Fibroblast of lung (primary cell): ENCODE data around the gene SLC4A9. TPM values are rescaled to one million over a fixed set of nuclear protein-coding genes. Genes with fewer than 3 reads are reported as not detected.

ENCODE experiments used
- DNase-seq, 2 donors: peaks; one replicate each; pipeline versions ENCODE4 v3.0.0 to v3.0.0-alpha.2; 2010; ENCODE audit warnings: low read depth in 2 of 2
- H2AFZ ChIP-seq: 2 replicates; pipeline ENCODE4 v1.5.1; 2012; ENCODE audit warnings: low read length, control low read depth, inconsistent platforms
- H3K27ac ChIP-seq: 2 replicates; pipeline ENCODE4 v1.5.1; 2011; ENCODE audit warnings: low read length, control low read depth; ENCODE audit not compliant: insufficient read depth
- H3K27me3 ChIP-seq: 2 replicates; pipeline ENCODE4 v1.5.1; 2011; ENCODE audit warnings: mild to moderate bottlenecking, low read length; ENCODE audit not compliant: control insufficient read depth, insufficient read depth
- H3K36me3 ChIP-seq: 2 replicates; pipeline ENCODE4 v1.5.1; 2011; ENCODE audit warnings: low read length; ENCODE audit not compliant: control insufficient read depth, insufficient read depth
- H3K4me1 ChIP-seq: 2 replicates; pipeline ENCODE4 v1.5.1; 2011; ENCODE audit warnings: low read length; ENCODE audit not compliant: control insufficient read depth, insufficient read depth; ENCODE audit errors: extremely low read depth
- H3K4me2 ChIP-seq: 2 replicates; pipeline ENCODE4 v1.5.1; 2011; ENCODE audit warnings: low read length, control low read depth; ENCODE audit not compliant: insufficient read depth; ENCODE audit errors: extremely low read depth
- H3K4me3 ChIP-seq, 4 experiments: fragments of 200-600 bp in 1 of 4; sonication (generic) in 1 of 4; replicated peaks in 1 of 4; 2 replicates each; pipeline ENCODE4 v1.5.1; 2011 to 2016; ENCODE audit warnings: low read length in 4 of 4, low read depth in 3 of 4, mild to moderate bottlenecking in 3 of 4, control low read depth in 2 of 4, inconsistent platforms in 1 of 4, mixed read lengths in 1 of 4; ENCODE audit not compliant: insufficient read depth in 1 of 4; ENCODE audit errors: control extremely low read depth in 1 of 4
- H3K79me2 ChIP-seq: 2 replicates; pipeline ENCODE4 v1.5.1; 2012; ENCODE audit warnings: mild to moderate bottlenecking, low read length, inconsistent platforms; ENCODE audit not compliant: control insufficient read depth, insufficient read depth
- H3K9ac ChIP-seq: 2 replicates; pipeline ENCODE4 v1.5.1; 2011; ENCODE audit warnings: mild to moderate bottlenecking, low read length, control low read depth; ENCODE audit not compliant: insufficient read depth
- H3K9me3 ChIP-seq: 2 replicates; pipeline ENCODE4 v1.5.1; 2012; ENCODE audit warnings: low read depth, low read length; ENCODE audit not compliant: control insufficient read depth, insufficient read depth
- H4K20me1 ChIP-seq: 2 replicates; pipeline ENCODE4 v1.5.1; 2011; ENCODE audit warnings: low read length; ENCODE audit not compliant: control insufficient read depth, insufficient read depth; ENCODE audit errors: extremely low read depth
- EZH2 ChIP-seq: IDR thresholded peaks from 2 replicates; pipeline ENCODE4 v1.5.1; 2012; ENCODE audit warnings: low read length, control low read depth, mild to moderate bottlenecking; ENCODE audit errors: missing control alignments
- polyA plus RNA-seq, 2 donors: library from polyadenylated mRNA; depleted of rRNA in 1 of 2; stranded (reverse) in 1 of 2; unstranded in 1 of 2; fragments of >200 nt; gene quantifications; 2 replicates each; pipeline ENCODE4 v1.2.1, GENCODE V29; 2011 to 2012; ENCODE audit warnings: missing spikeins in 1 of 2
- total RNA-seq: library from RNA; depleted of rRNA; stranded (reverse); fragments of >200 nt; gene quantifications from 2 replicates; pipeline ENCODE4 v1.2.1, GENCODE V29; 2014
- TF ChIP-seq, protein P1 (sequence below), 2 donors: IDR thresholded peaks in 1 of 2; conservative IDR thresholded peaks in 1 of 2; 1 replicate in 1 of 2; 2 replicates in 1 of 2; pipeline ENCODE4 v1.5.1; 2011 to 2012; ENCODE audit warnings: low read length in 2 of 2, control low read depth in 1 of 2, inconsistent platforms in 1 of 2, low read depth in 1 of 2, mild to moderate bottlenecking in 1 of 2

Gene SLC4A9
- total and polyA plus RNA-seq, 2 donors (not counting 1 experiment from before 2014, with no cell fraction given): not detected

- no peaks in the 10 kb centered on the region for H4K20me1 ChIP-seq
- no peak overlapping the region for H2AFZ ChIP-seq
- DNase-seq: peak in 1 of 2 donors; percentile 66
- no peak overlapping the region for H3K9ac ChIP-seq
- peaks cover 22% of the 10 kb centered on the region for H3K79me2 ChIP-seq
- peak overlapping the region; percentile 89 for H3K4me2 ChIP-seq
- peaks cover 20% of the 10 kb centered on the region for H3K4me1 ChIP-seq
- H3K36me3 ChIP-seq: peaks cover 3% of the 10 kb centered on the region
- TF ChIP-seq, protein P1, sequence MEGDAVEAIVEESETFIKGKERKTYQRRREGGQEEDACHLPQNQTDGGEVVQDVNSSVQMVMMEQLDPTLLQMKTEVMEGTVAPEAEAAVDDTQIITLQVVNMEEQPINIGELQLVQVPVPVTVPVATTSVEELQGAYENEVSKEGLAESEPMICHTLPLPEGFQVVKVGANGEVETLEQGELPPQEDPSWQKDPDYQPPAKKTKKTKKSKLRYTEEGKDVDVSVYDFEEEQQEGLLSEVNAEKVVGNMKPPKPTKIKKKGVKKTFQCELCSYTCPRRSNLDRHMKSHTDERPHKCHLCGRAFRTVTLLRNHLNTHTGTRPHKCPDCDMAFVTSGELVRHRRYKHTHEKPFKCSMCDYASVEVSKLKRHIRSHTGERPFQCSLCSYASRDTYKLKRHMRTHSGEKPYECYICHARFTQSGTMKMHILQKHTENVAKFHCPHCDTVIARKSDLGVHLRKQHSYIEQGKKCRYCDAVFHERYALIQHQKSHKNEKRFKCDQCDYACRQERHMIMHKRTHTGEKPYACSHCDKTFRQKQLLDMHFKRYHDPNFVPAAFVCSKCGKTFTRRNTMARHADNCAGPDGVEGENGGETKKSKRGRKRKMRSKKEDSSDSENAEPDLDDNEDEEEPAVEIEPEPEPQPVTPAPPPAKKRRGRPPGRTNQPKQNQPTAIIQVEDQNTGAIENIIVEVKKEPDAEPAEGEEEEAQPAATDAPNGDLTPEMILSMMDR (conservative IDR thresholded peaks at IDR 0.05 in 1 of 2, IDR thresholded peaks at IDR 0.05 in 1 of 2; ENCODE audit: low read depth in 1 of 2, low read length in 2 of 2): no peak
- TF ChIP-seq EZH2: no peak
- H3K27me3 ChIP-seq: no peaks in the 10 kb centered on the region
- peak overlapping the region in 3 of 4 experiments; percentile 69 to 86 (median 73) for H3K4me3 ChIP-seq
- H3K27ac ChIP-seq: no peak overlapping the region
- no peaks in the 10 kb centered on the region for H3K9me3 ChIP-seq
These were observed 15.1 kb upstream of the SLC4A9 start for GRCh38 chr5:140344683-140345423.

- peaks cover 22% of the 10 kb centered on the region for H3K79me2 ChIP-seq
- peak overlapping the region; percentile 59 to 86 (median 71) for H3K4me3 ChIP-seq
- peak overlapping the region; percentile 11 for H2AFZ ChIP-seq
- peak; percentile 58 to 69 for DNase-seq
- no peaks in the 10 kb centered on the region for H3K27me3 ChIP-seq
- peak overlapping the region; percentile 18 for H3K27ac ChIP-seq
- peaks cover 20% of the 10 kb centered on the region for H3K4me1 ChIP-seq
- H3K36me3 ChIP-seq: peaks cover 3% of the 10 kb centered on the region
- no peak for TF ChIP-seq EZH2
- TF ChIP-seq, protein P1 (conservative IDR thresholded peaks at IDR 0.05 in 1 of 2, IDR thresholded peaks at IDR 0.05 in 1 of 2; ENCODE audit: low read depth in 1 of 2, low read length in 2 of 2): peak; percentile 41 to 43
- peak overlapping the region; percentile 89 for H3K4me2 ChIP-seq
- no peaks in the 10 kb centered on the region for H4K20me1 ChIP-seq
- H3K9ac ChIP-seq: peak overlapping the region; percentile 67
- H3K9me3 ChIP-seq: no peaks in the 10 kb centered on the region
These were observed 14.1 kb upstream of the SLC4A9 start for GRCh38 chr5:140345919-140346347.

GRCh38 chr5:140346348-140347221 is 13.4 kb upstream of the SLC4A9 start, which contains the start of gene HBEGF:
Gene HBEGF (minus strand): TSS chr5:140346603. CDS start chr5:140346328, 275 bp downstream.
- DNase-seq: peak; percentile 59 to 69
- Histone ChIP-seq H3K27ac (peak within 1 kb of the TSS; percentile 18), H2AFZ (peak within 1 kb of the TSS; percentile 67), H3K4me1 (peaks cover 20% of the 10 kb centered on the region), H3K36me3 (peaks cover 3% of the 10 kb centered on the region), H3K9me3 (no peaks in the 10 kb centered on the region), H3K4me2 (peak within 1 kb of the TSS; percentile 93), H3K9ac (peak within 1 kb of the TSS; percentile 67), H4K20me1 (no peaks in the 10 kb centered on the region), H3K27me3 (no peaks in the 10 kb centered on the region), H3K4me3 (peak within 1 kb of the TSS; percentile 59 to 86 (median 71)), H3K79me2 (peaks cover 22% of the 10 kb centered on the region)
- TF ChIP-seq, protein P1 (conservative IDR thresholded peaks at IDR 0.05 in 1 of 2, IDR thresholded peaks at IDR 0.05 in 1 of 2; ENCODE audit: low read depth in 1 of 2, low read length in 2 of 2): peak; percentile 25 to 35
- TF ChIP-seq EZH2: no peak
